HEK293 (cell line): Measurements from ENCODE around the gene IL11.

Experiments used
- EGR2 ChIP-seq: fragments of 450-650 bp; formaldehyde crosslinking; IDR thresholded peaks from 2 replicates; pipeline ENCODE4 v1.5.1; 2016; ENCODE audit warnings: low read depth, missing biosample characterization, missing genetic modification characterization
- GLIS2 ChIP-seq: fragments of 450-650 bp; formaldehyde crosslinking; IDR thresholded peaks from 2 replicates; pipeline ENCODE4 v1.5.1; 2016; ENCODE audit warnings: missing biosample characterization, missing genetic modification characterization
- HIC1 ChIP-seq: fragments of 450-650 bp; formaldehyde crosslinking; IDR thresholded peaks from 2 replicates; pipeline ENCODE4 v1.5.1; 2016; ENCODE audit warnings: missing biosample characterization, missing genetic modification characterization
- HOXA7 ChIP-seq: sonication (generic); formaldehyde crosslinking; IDR thresholded peaks from 2 replicates; pipeline ENCODE4 v1.8.1; 2022; ENCODE audit warnings: missing genetic modification reagents, borderline replicate concordance
- HOXC10 ChIP-seq: sonication (generic); formaldehyde crosslinking; IDR thresholded peaks from 2 replicates; pipeline ENCODE4 v1.8.1; 2023; ENCODE audit warnings: mild to moderate bottlenecking, missing genetic modification reagents
- MZF1 ChIP-seq: fragments of 450-650 bp; formaldehyde crosslinking; IDR thresholded peaks from 2 replicates; pipeline ENCODE4 v1.5.1; 2017; ENCODE audit warnings: missing biosample characterization, missing genetic modification characterization, borderline replicate concordance
- SP3 ChIP-seq: fragments of 450-650 bp; formaldehyde crosslinking; IDR thresholded peaks from 2 replicates; pipeline ENCODE4 v1.5.1; 2016; ENCODE audit warnings: missing biosample characterization, missing genetic modification characterization
- TCF7L2 ChIP-seq: IDR thresholded peaks from 2 replicates; pipeline ENCODE4 v1.6.1; 2011; ENCODE audit warnings: low read depth, mild to moderate bottlenecking, inconsistent platforms, low read length, moderate library complexity, borderline replicate concordance
- ZBTB1 ChIP-seq: fragments of 450-650 bp; formaldehyde crosslinking; IDR thresholded peaks from 2 replicates; pipeline ENCODE4 v1.5.1; 2016; ENCODE audit warnings: missing biosample characterization, missing genetic modification characterization
- ZBTB21 ChIP-seq: fragments of 450-650 bp; formaldehyde crosslinking; IDR thresholded peaks from 2 replicates; pipeline ENCODE4 v1.5.1; 2017; ENCODE audit warnings: missing biosample characterization, missing genetic modification characterization
- ZBTB44 ChIP-seq: fragments of 450-650 bp; IDR thresholded peaks from 2 replicates; pipeline ENCODE4 v1.5.1; 2018; ENCODE audit warnings: missing biosample characterization, mild to moderate bottlenecking, missing genetic modification characterization
- ZNF121 ChIP-seq: fragments of 450-650 bp; formaldehyde crosslinking; IDR thresholded peaks from 2 replicates; pipeline ENCODE4 v1.5.1; 2016; ENCODE audit warnings: missing biosample characterization, missing genetic modification characterization
- ZNF132 ChIP-seq: fragments of 450-650 bp; formaldehyde crosslinking; IDR thresholded peaks from 2 replicates; pipeline ENCODE4 v1.5.1; 2017; ENCODE audit warnings: missing biosample characterization, missing genetic modification characterization, borderline replicate concordance
- ZNF155 ChIP-seq: fragments of 450-650 bp; formaldehyde crosslinking; IDR thresholded peaks from 2 replicates; pipeline ENCODE4 v1.5.1; 2016; ENCODE audit warnings: missing biosample characterization, missing genetic modification characterization
- ZNF19 ChIP-seq: fragments of 450-650 bp; formaldehyde crosslinking; IDR thresholded peaks from 2 replicates; pipeline ENCODE4; 2016; ENCODE audit warnings: missing biosample characterization, missing genetic modification characterization, low read depth
- ZNF202 ChIP-seq: fragments of 450-650 bp; formaldehyde crosslinking; IDR thresholded peaks from 2 replicates; pipeline ENCODE4 v1.5.1; 2016; ENCODE audit warnings: missing biosample characterization, missing genetic modification characterization, borderline replicate concordance
- ZNF248 ChIP-seq: fragments of 450-650 bp; formaldehyde crosslinking; IDR thresholded peaks from 2 replicates; pipeline ENCODE4 v1.5.1; 2017; ENCODE audit warnings: missing biosample characterization, missing genetic modification characterization
- ZNF398 ChIP-seq: fragments of 450-650 bp; formaldehyde crosslinking; IDR thresholded peaks from 2 replicates; pipeline ENCODE4 v1.5.1; 2017; ENCODE audit warnings: missing biosample characterization, missing genetic modification characterization
- ZNF416 ChIP-seq: fragments of 450-650 bp; formaldehyde crosslinking; IDR thresholded peaks from 2 replicates; pipeline ENCODE4 v1.5.1; 2016; ENCODE audit warnings: missing biosample characterization, missing genetic modification characterization
- ZNF513 ChIP-seq: fragments of 450-650 bp; IDR thresholded peaks from 2 replicates; pipeline ENCODE4 v1.5.1; 2018; ENCODE audit warnings: missing biosample characterization, missing genetic modification characterization
- ZNF529 ChIP-seq: fragments of 450-650 bp; formaldehyde crosslinking; IDR thresholded peaks from 2 replicates; pipeline ENCODE4 v1.5.1; 2017; ENCODE audit warnings: missing genetic modification characterization, missing biosample characterization; ENCODE audit not compliant: insufficient replicate concordance
- ZNF596 ChIP-seq: fragments of 450-650 bp; IDR thresholded peaks from 2 replicates; pipeline ENCODE4 v1.5.0; 2018; ENCODE audit warnings: missing biosample characterization, mild to moderate bottlenecking, missing genetic modification characterization, moderate library complexity
- ZNF621 ChIP-seq: fragments of 450-650 bp; formaldehyde crosslinking; IDR thresholded peaks from 2 replicates; pipeline ENCODE4 v1.5.1; 2017; ENCODE audit warnings: missing biosample characterization, missing genetic modification characterization
- ZNF623 ChIP-seq: fragments of 450-650 bp; formaldehyde crosslinking; IDR thresholded peaks from 2 replicates; pipeline ENCODE4 v1.5.1; 2016; ENCODE audit warnings: missing biosample characterization, missing genetic modification characterization
- ZNF629 ChIP-seq: fragments of 450-650 bp; formaldehyde crosslinking; IDR thresholded peaks from 2 replicates; pipeline ENCODE4 v1.5.1; 2017; ENCODE audit warnings: missing biosample characterization, missing genetic modification characterization
- ZNF707 ChIP-seq: fragments of 450-650 bp; formaldehyde crosslinking; IDR thresholded peaks from 2 replicates; pipeline ENCODE4 v1.5.1; 2016; ENCODE audit warnings: missing biosample characterization, missing genetic modification characterization
- ZNF791 ChIP-seq: fragments of 450-650 bp; formaldehyde crosslinking; IDR thresholded peaks from 2 replicates; pipeline ENCODE4 v1.5.1; 2016; ENCODE audit warnings: missing biosample characterization, missing genetic modification characterization
- ZNF792 ChIP-seq: fragments of 450-650 bp; formaldehyde crosslinking; IDR thresholded peaks from 2 replicates; pipeline ENCODE4 v1.5.1; 2016; ENCODE audit warnings: missing biosample characterization, missing genetic modification characterization
- ZNF830 ChIP-seq: fragments of 450-650 bp; IDR thresholded peaks from 2 replicates; pipeline ENCODE4 v1.5.0; 2018; ENCODE audit warnings: missing biosample characterization, missing genetic modification characterization, low read depth, mild to moderate bottlenecking, moderate library complexity
- ZSCAN23 ChIP-seq: fragments of 450-650 bp; formaldehyde crosslinking; IDR thresholded peaks from 2 replicates; pipeline ENCODE4 v1.5.1; 2016; ENCODE audit warnings: missing biosample characterization, missing genetic modification characterization
- ZSCAN30 ChIP-seq: fragments of 450-650 bp; IDR thresholded peaks from 2 replicates; pipeline ENCODE4 v1.5.1; 2018; ENCODE audit warnings: missing biosample characterization, mild to moderate bottlenecking, missing genetic modification characterization, moderate library complexity
- ZSCAN5A ChIP-seq: fragments of 450-650 bp; formaldehyde crosslinking; IDR thresholded peaks from 2 replicates; pipeline ENCODE4 v1.5.1; 2016; ENCODE audit warnings: missing biosample characterization, missing genetic modification characterization

Gene IL11

GRCh38 chr19:55345818-55346724 lies 24.2 kb downstream of the IL11 start (continued):
- TF ChIP-seq ZNF416 = no peak
- no peak for TF ChIP-seq ZNF792
- TF ChIP-seq ZNF121 (tag by site-specific recombination) = no peak
- no peak for TF ChIP-seq ZNF398 (tag by site-specific recombination)
- no peak for TF ChIP-seq ZBTB1 (tag by site-specific recombination)
- TF ChIP-seq SP3 (tag by site-specific recombination) = peak; percentile 49; the same call in 1 of the 2 replicates
- no peak for TF ChIP-seq HOXA7 (CRISPR knock-in tag)
- TF ChIP-seq TCF7L2 = no peak
- TF ChIP-seq ZNF707 (tag by site-specific recombination) = no peak
- TF ChIP-seq ZNF623 = no peak
- TF ChIP-seq ZNF155 = no peak
- TF ChIP-seq ZNF596 = no peak
- no peak for TF ChIP-seq ZNF621 (tag by site-specific recombination)
- TF ChIP-seq MZF1 (tag by site-specific recombination) = no peak
- TF ChIP-seq EGR2 (tag by site-specific recombination) = 0 out of 2 replicates have a peak, but pooled peaks have one; percentile 14
- TF ChIP-seq ZBTB21 (tag by site-specific recombination) = no peak
- no peak for TF ChIP-seq ZSCAN5A (tag by site-specific recombination)
- no peak for TF ChIP-seq ZNF248 (tag by site-specific recombination)
- TF ChIP-seq HIC1 (tag by site-specific recombination) = no peak
- no peak for TF ChIP-seq ZNF19 (tag by site-specific recombination)
- no peak for TF ChIP-seq ZNF830 (tag by site-specific recombination)
- no peak for TF ChIP-seq ZNF513
- TF ChIP-seq ZNF791 (tag by site-specific recombination) = no peak
- no peak for TF ChIP-seq ZNF202
- TF ChIP-seq ZNF629 (tag by site-specific recombination) = no peak
- TF ChIP-seq ZBTB44 (tag by site-specific recombination) = no peak
- no peak for TF ChIP-seq ZSCAN23 (tag by site-specific recombination)
- TF ChIP-seq ZNF132 = no peak
- 0 out of 2 replicates have a peak, but pooled peaks have one; percentile 9 for TF ChIP-seq GLIS2
- 0 out of 2 replicates have a peak, but pooled peaks have one; percentile 56 for TF ChIP-seq HOXC10 (CRISPR knock-in tag)
- TF ChIP-seq ZSCAN30 (tag by site-specific recombination) = no peak
- TF ChIP-seq ZNF529 (tag by site-specific recombination) = no peak
